ENCODE data around the gene REV3L.

GRCh38 chr6:111291336-111292259 lies 191.4 kb downstream of the REV3L start:
- TF ChIP-seq CTCF (IDR thresholded peaks at IDR 0.05; ENCODE audit: low read depth, low read length, missing input control) (no peak), TAF1 (conservative IDR thresholded peaks at IDR 0.05) (no peak), SP1 (IDR thresholded peaks at IDR 0.05) (no peak), ATF3 (IDR thresholded peaks at IDR 0.05) (no peak), EGR1 (IDR thresholded peaks at IDR 0.05; ENCODE audit: low read depth in 2 of 2) (no peak), YY1 (IDR thresholded peaks at IDR 0.05) (no peak)
